Measurements from ENCODE around the gene IGSF3.

The IGSF3 gene

DNA sequence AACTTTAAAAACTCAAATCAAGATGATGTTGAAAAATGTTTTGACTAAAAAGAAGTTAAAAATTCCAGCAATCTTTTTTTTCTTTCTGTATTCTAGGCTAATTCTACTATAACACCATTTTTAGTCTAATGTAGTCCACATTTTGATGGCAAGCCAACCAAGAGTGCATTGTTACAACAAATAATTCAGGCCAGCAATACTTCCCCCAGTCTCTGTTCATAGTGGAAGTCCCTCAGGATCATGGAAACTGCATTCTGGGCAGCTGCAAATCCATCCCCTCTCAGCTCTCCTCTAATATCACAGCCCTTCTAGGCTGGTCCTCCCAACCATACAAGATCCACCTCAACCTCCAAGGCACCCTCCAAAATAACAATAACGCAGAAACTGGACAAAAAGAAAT is 89.0 kb downstream of the IGSF3 start:
- DNase-seq (ENCODE audit: low spot score) = no peak
- ChIA-PET CTCF (interaction anchor here (0.6 to 0.7 kb wide), 2 partner anchors 362 to 425 kb away, joined by 3 read pairs; no protein-coding TSS in a partner anchor), POLR2A (ENCODE audit: low non-redundant PET) (no interaction called here)
- no peak overlapping the region for H3K27ac ChIP-seq
- TF ChIP-seq, protein P1, sequence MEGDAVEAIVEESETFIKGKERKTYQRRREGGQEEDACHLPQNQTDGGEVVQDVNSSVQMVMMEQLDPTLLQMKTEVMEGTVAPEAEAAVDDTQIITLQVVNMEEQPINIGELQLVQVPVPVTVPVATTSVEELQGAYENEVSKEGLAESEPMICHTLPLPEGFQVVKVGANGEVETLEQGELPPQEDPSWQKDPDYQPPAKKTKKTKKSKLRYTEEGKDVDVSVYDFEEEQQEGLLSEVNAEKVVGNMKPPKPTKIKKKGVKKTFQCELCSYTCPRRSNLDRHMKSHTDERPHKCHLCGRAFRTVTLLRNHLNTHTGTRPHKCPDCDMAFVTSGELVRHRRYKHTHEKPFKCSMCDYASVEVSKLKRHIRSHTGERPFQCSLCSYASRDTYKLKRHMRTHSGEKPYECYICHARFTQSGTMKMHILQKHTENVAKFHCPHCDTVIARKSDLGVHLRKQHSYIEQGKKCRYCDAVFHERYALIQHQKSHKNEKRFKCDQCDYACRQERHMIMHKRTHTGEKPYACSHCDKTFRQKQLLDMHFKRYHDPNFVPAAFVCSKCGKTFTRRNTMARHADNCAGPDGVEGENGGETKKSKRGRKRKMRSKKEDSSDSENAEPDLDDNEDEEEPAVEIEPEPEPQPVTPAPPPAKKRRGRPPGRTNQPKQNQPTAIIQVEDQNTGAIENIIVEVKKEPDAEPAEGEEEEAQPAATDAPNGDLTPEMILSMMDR (conservative IDR thresholded peaks at IDR 0.05; ENCODE audit: low read depth) = no peak

DNA sequence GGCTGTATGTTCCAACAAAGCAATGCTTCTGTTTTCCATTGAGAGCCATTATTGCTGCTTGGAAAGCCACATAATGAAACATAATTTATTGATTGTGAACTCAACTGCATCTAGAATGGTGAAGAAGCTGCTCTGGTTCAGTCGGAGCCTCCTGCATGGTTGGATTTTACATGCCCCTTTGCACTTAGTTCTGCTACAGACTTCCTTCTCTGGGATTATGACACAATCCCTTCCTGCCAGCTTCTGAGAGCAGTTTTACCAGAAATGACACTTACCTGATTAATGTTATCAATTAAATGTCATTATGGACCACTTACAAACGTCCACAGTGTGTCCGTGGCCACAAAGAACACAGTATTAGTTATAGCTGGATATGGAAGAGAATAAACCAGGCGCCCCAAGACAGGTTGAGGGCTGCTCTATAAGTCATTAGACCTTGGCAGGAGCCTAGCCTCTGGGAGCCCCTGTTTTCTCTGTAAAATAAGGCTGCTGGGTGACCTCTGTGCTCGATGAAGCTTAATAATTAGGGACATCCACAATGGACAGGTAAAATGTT is 89.7 kb downstream of the IGSF3 start:
- ChIA-PET CTCF (interaction anchor here (0.6 to 0.7 kb wide), 2 partner anchors 361 to 424 kb away, joined by 3 read pairs; no protein-coding TSS in a partner anchor), POLR2A (ENCODE audit: low non-redundant PET) (no interaction called here)
- TF ChIP-seq, protein P1 (conservative IDR thresholded peaks at IDR 0.05; ENCODE audit: low read depth) = no peak
- no peak for DNase-seq (ENCODE audit: low spot score)
- H3K27ac ChIP-seq = no peak overlapping the region

DNA sequence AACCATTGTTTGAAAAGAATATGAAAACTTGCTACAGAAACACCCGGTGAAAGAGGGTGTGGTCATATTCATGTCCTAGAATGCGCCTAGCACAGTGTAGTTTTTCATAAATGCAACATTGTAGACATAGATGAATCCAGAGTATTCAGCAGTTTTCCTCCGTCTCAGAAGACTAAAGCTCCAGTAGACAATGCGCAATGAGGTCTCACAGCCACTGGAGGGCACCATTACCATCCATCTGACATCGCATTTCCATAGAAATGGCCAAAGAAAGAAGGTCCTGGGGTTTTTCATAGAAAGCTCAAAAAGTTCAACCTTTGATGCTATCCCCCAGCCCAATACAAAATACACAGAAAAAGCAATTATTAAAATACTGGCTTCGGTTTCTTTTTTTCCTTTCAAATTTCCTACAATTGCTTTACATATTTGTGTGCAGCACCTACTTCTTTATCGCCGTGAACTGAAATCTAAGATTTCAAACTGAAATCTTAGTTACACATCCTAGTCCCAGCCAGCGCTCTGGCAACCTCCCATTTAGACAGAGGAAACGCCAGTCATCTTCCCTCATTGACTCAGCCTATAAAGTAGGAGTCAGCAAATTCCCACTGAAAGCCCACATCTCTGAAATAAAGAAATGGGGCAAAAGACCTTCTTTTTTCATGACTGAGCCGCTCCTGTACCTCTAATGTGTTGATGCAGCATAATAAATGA is 92.8 kb downstream of the IGSF3 start:
- DNase-seq (ENCODE audit: low spot score) = peak; percentile 79
- no peak overlapping the region for H3K27ac ChIP-seq
- TF ChIP-seq, protein P1 (conservative IDR thresholded peaks at IDR 0.05; ENCODE audit: low read depth) = peak; percentile 90
- ChIA-PET POLR2A (ENCODE audit: low non-redundant PET) (interaction anchor here (0.6 to 0.7 kb wide), 2 partner anchors 38 to 159 kb away, joined by 3 read pairs; no protein-coding TSS in a partner anchor), CTCF (interaction anchor here (0.5 to 1.9 kb wide), 17 partner anchors 9 to 1127 kb away, joined by 3 to 9 read pairs (median 4); no protein-coding TSS in a partner anchor)

DNA sequence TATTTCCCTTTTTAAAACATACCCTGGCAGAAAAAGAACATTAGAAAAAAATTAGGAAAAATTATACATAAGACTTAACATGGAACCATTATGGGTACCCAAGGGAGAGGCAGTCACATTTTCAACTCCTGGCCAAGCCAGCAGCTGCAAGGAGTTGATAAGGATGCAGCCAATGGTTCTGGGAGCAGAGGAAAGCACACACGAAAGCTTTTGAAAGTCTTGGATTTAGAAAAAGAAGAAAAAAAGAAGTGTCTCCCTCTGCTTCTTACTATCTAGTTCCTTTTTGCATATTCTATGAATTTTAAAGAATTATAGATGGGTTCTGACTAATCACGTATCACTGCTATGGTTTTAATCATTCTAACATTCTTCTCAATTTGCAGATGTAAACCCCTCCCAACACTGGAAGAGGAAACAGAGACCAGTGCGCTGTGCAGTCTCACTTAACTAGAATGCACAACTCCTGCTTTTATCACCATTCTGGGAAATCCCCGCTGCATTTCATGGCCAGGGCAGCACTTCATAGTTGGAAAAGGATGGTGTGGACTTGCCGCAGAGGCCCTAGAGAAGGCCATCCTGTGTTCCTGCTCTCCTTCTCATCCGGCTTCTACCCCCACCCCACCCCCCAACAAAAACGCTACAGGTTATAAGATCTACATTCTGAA is 94.0 kb downstream of the IGSF3 start:
- no peak for DNase-seq (ENCODE audit: low spot score)
- ChIA-PET POLR2A (ENCODE audit: low non-redundant PET) (no interaction called here), CTCF (interaction anchor here (0.6 to 1.9 kb wide), 4 partner anchors 23 to 802 kb away, joined by 3 to 9 read pairs (median 4); no protein-coding TSS in a partner anchor)
- no peak overlapping the region for H3K27ac ChIP-seq
- TF ChIP-seq, protein P1 (conservative IDR thresholded peaks at IDR 0.05; ENCODE audit: low read depth) = no peak

DNA sequence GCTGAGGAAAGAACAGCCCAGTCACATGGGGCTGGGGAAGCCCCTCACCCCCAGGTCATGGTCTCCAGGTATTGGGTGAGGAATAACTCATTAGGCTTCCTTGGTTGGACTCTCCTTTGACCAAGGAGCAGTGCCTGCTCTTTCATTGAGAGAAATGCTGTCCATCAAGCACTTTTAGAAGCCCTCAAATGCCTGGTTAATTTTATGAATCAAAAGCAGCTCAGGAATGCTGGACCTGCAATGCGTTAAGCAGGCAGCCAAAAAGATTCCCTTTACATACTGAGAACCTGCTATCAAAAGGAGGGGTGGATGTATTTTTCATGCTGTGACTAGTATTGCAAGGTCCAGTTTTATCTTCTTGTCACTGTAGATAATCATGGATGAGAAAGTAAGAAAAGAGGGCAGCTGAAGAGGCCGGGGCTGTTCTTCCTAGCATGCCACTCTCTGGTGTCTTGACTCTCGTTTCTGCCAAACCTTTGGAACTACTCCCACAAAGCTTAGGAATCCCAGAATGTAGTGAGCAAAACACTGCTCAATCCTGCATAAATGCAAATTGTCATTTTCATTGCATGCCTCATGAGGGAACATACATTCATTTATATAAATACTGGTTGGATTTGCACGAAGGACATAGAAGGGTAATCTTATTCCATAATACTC is 94.6 kb downstream of the IGSF3 start:
- ChIA-PET CTCF (interaction anchor here (0.6 to 1.3 kb wide), 4 partner anchors 74 to 802 kb away, joined by 3 to 5 read pairs (median 3); no protein-coding TSS in a partner anchor), POLR2A (ENCODE audit: low non-redundant PET) (no interaction called here)
- TF ChIP-seq, protein P1 (conservative IDR thresholded peaks at IDR 0.05; ENCODE audit: low read depth) = no peak
- no peak overlapping the region for H3K27ac ChIP-seq
- no peak for DNase-seq (ENCODE audit: low spot score)

DNA sequence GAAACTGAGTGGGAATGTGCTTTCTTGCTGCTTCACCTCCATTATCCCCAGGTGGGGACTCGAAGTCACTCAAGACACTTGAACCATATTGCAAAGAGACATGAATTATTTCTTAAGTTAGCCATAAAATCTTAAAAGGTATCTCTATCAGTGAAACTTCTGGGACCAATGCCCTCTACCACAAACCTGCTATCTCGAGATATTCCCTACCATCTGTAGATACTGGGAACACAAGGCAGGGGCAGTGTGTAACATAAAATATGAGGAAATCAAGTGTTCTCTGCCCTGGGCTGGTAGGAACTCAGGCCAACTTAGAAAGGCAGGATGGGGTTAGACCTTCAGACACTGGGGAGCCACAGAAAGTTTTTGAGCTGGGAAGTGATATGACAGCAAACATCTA is 95.4 kb downstream of the IGSF3 start:
- ChIA-PET POLR2A (ENCODE audit: low non-redundant PET) (no interaction called here), CTCF (interaction anchor here (0.6 to 1.3 kb wide), 4 partner anchors 73 to 392 kb away, joined by 3 to 5 read pairs (median 4); no protein-coding TSS in a partner anchor)
- TF ChIP-seq, protein P1 (conservative IDR thresholded peaks at IDR 0.05; ENCODE audit: low read depth) = no peak
- no peak overlapping the region for H3K27ac ChIP-seq
- DNase-seq (ENCODE audit: low spot score) = no peak

Measured in RWPE1 (cell line).